Measurements from ENCODE around the gene RRN3. TPM values are rescaled to one million over a fixed set of nuclear protein-coding genes. Genes with fewer than 3 reads are reported as not detected.
"Not testable (repeated sequence)": the region's sequence is repeated elsewhere in the genome, so short reads cannot be mapped to it uniquely, and the experiment has no call there.

RRN3 gene
- total RNA-seq, 1 experiment from 2014 or later, result 40.9 TPM

- H4K91ac ChIP-seq (ENCODE audit: insufficient read length, low read depth, low read length); DNase-seq; H3T11ph ChIP-seq (ENCODE audit: low read length); H3K27ac ChIP-seq (ENCODE audit: insufficient read length, low read depth, low read length); H2AFZ ChIP-seq (ENCODE audit: low read length); H2BK15ac ChIP-seq (ENCODE audit: low read depth, low read length); H4K8ac ChIP-seq (replicated peaks; ENCODE audit: insufficient read length, low read depth, low read length); H4K20me1 ChIP-seq (ENCODE audit: control insufficient read depth, insufficient read depth, insufficient read length); H3K14ac ChIP-seq (ENCODE audit: insufficient read depth, low read length); H2BK12ac ChIP-seq (ENCODE audit: insufficient read length, low read depth, low read length); H3K23ac ChIP-seq (ENCODE audit: insufficient read length, low read depth, low read length); H2BK120ac ChIP-seq (ENCODE audit: low read depth, low read length, poor library complexity, severe bottlenecking); H3K23me2 ChIP-seq (ENCODE audit: insufficient read length, low read depth, low read length, poor library complexity, severe bottlenecking); H3K9me3 Mint-ChIP-seq; H2BK20ac ChIP-seq (ENCODE audit: low read depth, low read length, poor library complexity, severe bottlenecking); H2AK5ac ChIP-seq (ENCODE audit: insufficient read length, low read length); H3K27me3 ChIP-seq (ENCODE audit: insufficient read depth, low read length); H3K27ac Mint-ChIP-seq; H3K4ac ChIP-seq (ENCODE audit: low read depth, low read length); H3K36me3 Mint-ChIP-seq (ENCODE audit: insufficient read depth in 1 of 3, low read depth in 3 of 3); H3K9ac ChIP-seq (ENCODE audit: extremely low read depth, insufficient read length, low read length); H2BK5ac ChIP-seq (ENCODE audit: insufficient read length, low read length); H3K18ac ChIP-seq (ENCODE audit: insufficient read length, low read depth, low read length); H3K4me3 Mint-ChIP-seq; H3K79me1 ChIP-seq (ENCODE audit: insufficient read depth, low read depth, low read length, poor library complexity, severe bottlenecking); H3K56ac ChIP-seq (ENCODE audit: insufficient read length, low read depth, low read length); H4K5ac ChIP-seq (ENCODE audit: insufficient read length, low read depth, low read length); H3K4me2 ChIP-seq (ENCODE audit: insufficient read depth, insufficient read length, low read length); H3K9me3 ChIP-seq (ENCODE audit: control insufficient read depth, low read depth, low read length); H3K27me3 Mint-ChIP-seq (ENCODE audit: low read depth); H3K4me1 ChIP-seq (ENCODE audit: insufficient read depth, low read length): not testable (repeated sequence)
- H3K4me1 Mint-ChIP-seq, result peaks cover 16 to 30% of the 10 kb centered on the region in 2 experiments
- H3K79me2 ChIP-seq (ENCODE audit: insufficient read depth, low read length), result peaks cover 17% of the 10 kb centered on the region; the same call in 1 of the 2 replicates
- WGBS (ENCODE audit: extremely low coverage, insufficient read length, low lambda C conversion rate), result no CpG with 5 or more reads among the region's 26 CpGs
Observed at GRCh38 chr16:15142891-15143600, 49.0 kb upstream of the RRN3 start.

DNA sequence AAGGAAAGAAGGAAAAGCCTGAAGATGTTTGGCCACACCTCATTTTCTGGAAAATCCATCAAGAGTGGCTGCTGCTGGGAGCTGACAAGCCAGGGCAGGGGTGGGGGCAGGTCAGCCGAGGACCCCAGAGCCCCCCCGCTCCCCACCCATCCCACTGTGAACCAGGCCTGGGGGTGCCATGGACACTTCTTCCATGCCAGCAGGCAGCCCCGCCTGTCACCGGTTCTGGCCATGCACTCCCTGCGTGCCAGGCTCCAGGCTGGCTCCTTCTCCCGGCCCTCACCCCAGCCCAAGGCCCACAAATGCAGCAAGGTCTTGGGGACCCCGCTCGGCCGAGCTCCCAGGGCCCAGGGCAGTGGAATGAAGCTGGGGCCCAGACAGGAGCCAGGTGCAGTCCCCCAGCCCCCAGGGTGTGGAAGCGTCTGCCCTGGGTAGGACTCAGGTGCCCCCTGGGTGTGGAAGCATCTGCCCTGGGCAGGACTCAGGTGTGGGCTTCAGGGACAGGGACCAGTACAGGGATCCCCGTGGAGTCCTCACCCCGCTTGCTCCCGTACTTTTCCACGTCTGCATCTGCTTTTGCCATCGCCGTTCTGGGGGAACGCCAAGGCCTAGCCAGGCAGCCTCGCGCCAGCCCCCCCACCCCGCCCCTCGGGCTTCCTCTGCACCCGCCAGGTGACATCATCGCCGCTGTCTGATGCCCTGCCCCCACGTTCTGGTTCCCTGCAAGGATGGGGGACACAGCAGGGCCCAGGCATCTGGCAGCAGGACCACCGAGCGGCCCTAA, 48.2 kb upstream of the RRN3 start:
- H3K9ac ChIP-seq (ENCODE audit: extremely low read depth, insufficient read length, low read length); H4K20me1 ChIP-seq (ENCODE audit: control insufficient read depth, insufficient read depth, insufficient read length); H3K18ac ChIP-seq (ENCODE audit: insufficient read length, low read depth, low read length); H2AFZ ChIP-seq (ENCODE audit: low read length); H3K56ac ChIP-seq (ENCODE audit: insufficient read length, low read depth, low read length); H4K91ac ChIP-seq (ENCODE audit: insufficient read length, low read depth, low read length); H3K23me2 ChIP-seq (ENCODE audit: insufficient read length, low read depth, low read length, poor library complexity, severe bottlenecking); H3K9me3 ChIP-seq (ENCODE audit: control insufficient read depth, low read depth, low read length); H3K4me2 ChIP-seq (ENCODE audit: insufficient read depth, insufficient read length, low read length); DNase-seq; H3K9me3 Mint-ChIP-seq; H4K8ac ChIP-seq (replicated peaks; ENCODE audit: insufficient read length, low read depth, low read length); H3K36me3 Mint-ChIP-seq (ENCODE audit: insufficient read depth in 1 of 3, low read depth in 3 of 3); H3K14ac ChIP-seq (ENCODE audit: insufficient read depth, low read length); H2BK15ac ChIP-seq (ENCODE audit: low read depth, low read length); H3K23ac ChIP-seq (ENCODE audit: insufficient read length, low read depth, low read length); H2BK12ac ChIP-seq (ENCODE audit: insufficient read length, low read depth, low read length); H3K27ac Mint-ChIP-seq; H2BK5ac ChIP-seq (ENCODE audit: insufficient read length, low read length); H4K5ac ChIP-seq (ENCODE audit: insufficient read length, low read depth, low read length); H3K27me3 Mint-ChIP-seq (ENCODE audit: low read depth); H2AK5ac ChIP-seq (ENCODE audit: insufficient read length, low read length); H3K4me1 ChIP-seq (ENCODE audit: insufficient read depth, low read length); H3K4me3 Mint-ChIP-seq; H3K27me3 ChIP-seq (ENCODE audit: insufficient read depth, low read length); H3K4ac ChIP-seq (ENCODE audit: low read depth, low read length); H3K79me1 ChIP-seq (ENCODE audit: insufficient read depth, low read depth, low read length, poor library complexity, severe bottlenecking); H2BK120ac ChIP-seq (ENCODE audit: low read depth, low read length, poor library complexity, severe bottlenecking); H3K27ac ChIP-seq (ENCODE audit: insufficient read length, low read depth, low read length); H2BK20ac ChIP-seq (ENCODE audit: low read depth, low read length, poor library complexity, severe bottlenecking); H3T11ph ChIP-seq (ENCODE audit: low read length): not testable (repeated sequence)
- peaks cover 16 to 30% of the 10 kb centered on the region in 2 experiments for H3K4me1 Mint-ChIP-seq
- H3K79me2 ChIP-seq (ENCODE audit: insufficient read depth, low read length), result peaks cover 17% of the 10 kb centered on the region; the same call in 1 of the 2 replicates
- WGBS (ENCODE audit: extremely low coverage, insufficient read length, low lambda C conversion rate), result no CpG with 5 or more reads among the region's 27 CpGs

Measured in H9 (cell line).